ENCODE measurements around the gene MBLAC2.

DNA sequence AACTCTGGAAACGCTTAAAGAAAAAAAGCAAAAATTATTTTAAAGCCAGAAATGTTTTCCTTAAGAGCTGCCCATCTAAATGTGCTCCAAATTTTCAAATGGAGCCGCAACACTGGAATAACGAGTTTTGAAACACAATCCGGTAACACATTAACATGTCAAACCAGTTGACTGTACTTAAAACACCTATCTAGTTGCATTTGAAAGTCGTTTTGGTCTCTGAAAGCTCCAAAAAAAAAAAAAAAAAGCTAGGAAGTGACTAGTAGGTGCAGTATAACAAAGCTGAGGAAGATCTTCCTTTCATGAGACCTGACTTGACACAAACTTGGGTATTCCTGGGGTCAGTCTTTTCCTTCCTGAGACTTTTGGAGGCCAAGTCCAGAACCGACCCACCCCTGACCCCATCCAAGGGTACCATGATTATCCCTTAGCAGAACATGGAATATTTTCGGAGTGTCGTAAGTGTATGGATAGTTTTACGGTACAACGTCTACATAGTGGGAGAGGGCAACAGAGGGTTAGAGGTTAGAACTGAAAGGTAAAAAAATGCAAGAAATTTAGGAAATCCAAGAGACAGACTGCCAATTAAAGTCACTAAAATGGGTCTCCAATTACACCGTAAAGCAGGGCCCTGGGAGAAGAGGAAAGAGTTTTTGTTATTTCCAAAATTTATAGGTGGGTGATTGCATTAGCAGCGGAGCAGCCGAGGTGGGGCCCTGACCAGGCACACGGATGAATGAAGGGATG, 65.8 kb downstream of the MBLAC2 start:
- TF ChIP-seq, protein P1, sequence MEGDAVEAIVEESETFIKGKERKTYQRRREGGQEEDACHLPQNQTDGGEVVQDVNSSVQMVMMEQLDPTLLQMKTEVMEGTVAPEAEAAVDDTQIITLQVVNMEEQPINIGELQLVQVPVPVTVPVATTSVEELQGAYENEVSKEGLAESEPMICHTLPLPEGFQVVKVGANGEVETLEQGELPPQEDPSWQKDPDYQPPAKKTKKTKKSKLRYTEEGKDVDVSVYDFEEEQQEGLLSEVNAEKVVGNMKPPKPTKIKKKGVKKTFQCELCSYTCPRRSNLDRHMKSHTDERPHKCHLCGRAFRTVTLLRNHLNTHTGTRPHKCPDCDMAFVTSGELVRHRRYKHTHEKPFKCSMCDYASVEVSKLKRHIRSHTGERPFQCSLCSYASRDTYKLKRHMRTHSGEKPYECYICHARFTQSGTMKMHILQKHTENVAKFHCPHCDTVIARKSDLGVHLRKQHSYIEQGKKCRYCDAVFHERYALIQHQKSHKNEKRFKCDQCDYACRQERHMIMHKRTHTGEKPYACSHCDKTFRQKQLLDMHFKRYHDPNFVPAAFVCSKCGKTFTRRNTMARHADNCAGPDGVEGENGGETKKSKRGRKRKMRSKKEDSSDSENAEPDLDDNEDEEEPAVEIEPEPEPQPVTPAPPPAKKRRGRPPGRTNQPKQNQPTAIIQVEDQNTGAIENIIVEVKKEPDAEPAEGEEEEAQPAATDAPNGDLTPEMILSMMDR (conservative IDR thresholded peaks at IDR 0.05; ENCODE audit: low read length) = no peak
- TF ChIP-seq EZH2phosphoT487 (IDR thresholded peaks at IDR 0.05; ENCODE audit: borderline replicate concordance, low read depth, low read length) = no peak

Data from OCI-LY7 (cell line).